Breast epithelium (tissue), 3 donors: ENCODE results near the gene SLX4IP.

Source experiments
- POLR2A ChIP-seq: fragments of 450-650 bp; IDR thresholded peaks from one replicate; pipeline ENCODE4 v1.6.1; 2016; ENCODE audit warnings: antibody characterized with exemption, mild to moderate bottlenecking, moderate library complexity
- TF ChIP-seq, protein P1 (sequence below), 3 donors: fragments of 450-650 bp; IDR thresholded peaks; one replicate each; pipeline ENCODE4 v1.5.1; 2016 to 2017; ENCODE audit warnings: antibody characterized with exemption in 3 of 3, mild to moderate bottlenecking in 3 of 3, moderate library complexity in 3 of 3

DNA sequence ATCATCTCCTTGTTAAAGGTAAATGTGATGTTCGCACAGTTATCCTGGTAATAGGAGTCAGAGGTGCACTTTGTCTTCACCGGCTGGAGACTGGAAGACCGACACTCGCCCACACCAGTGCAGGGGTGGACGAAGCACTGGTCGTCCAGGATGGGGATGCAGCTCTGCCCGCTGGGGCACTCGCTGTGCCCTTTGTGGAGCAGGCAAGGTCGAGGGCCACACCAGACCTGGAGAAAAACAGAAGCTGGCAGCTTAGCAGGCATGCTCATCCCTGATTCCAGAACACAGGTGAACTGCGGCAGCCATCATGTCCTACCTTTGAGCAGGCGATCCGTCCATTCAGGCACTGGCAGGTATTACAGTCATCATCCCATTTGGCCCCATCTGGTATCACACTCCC, 206.4 kb downstream of the SLX4IP start:
- TF ChIP-seq, protein P1, sequence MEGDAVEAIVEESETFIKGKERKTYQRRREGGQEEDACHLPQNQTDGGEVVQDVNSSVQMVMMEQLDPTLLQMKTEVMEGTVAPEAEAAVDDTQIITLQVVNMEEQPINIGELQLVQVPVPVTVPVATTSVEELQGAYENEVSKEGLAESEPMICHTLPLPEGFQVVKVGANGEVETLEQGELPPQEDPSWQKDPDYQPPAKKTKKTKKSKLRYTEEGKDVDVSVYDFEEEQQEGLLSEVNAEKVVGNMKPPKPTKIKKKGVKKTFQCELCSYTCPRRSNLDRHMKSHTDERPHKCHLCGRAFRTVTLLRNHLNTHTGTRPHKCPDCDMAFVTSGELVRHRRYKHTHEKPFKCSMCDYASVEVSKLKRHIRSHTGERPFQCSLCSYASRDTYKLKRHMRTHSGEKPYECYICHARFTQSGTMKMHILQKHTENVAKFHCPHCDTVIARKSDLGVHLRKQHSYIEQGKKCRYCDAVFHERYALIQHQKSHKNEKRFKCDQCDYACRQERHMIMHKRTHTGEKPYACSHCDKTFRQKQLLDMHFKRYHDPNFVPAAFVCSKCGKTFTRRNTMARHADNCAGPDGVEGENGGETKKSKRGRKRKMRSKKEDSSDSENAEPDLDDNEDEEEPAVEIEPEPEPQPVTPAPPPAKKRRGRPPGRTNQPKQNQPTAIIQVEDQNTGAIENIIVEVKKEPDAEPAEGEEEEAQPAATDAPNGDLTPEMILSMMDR (IDR thresholded peaks at IDR 0.05) = no peak
- TF ChIP-seq POLR2A = no peak
